Coronary artery (tissue), 2 donors: Measurements from ENCODE around the gene TTC31.

Experiments
- DNase-seq: peaks from one replicate; pipeline ENCODE4 v3.0.0-alpha.2; 2017; ENCODE audit warnings: low spot score
- H3K27ac ChIP-seq, 2 donors: fragments of 200-600 bp; sonication (generic); one replicate each; pipeline ENCODE4 v1.5.1; 2016 to 2019
- H3K4me3 ChIP-seq: fragments of 200-600 bp; sonication (generic); 2 replicates; pipeline ENCODE4 v1.5.1; 2016; ENCODE audit warnings: mild to moderate bottlenecking, moderate library complexity
- TF ChIP-seq, protein P1 (sequence below): fragments of 200-600 bp; sonication (generic); IDR thresholded peaks from one replicate; pipeline ENCODE4 v1.5.1; 2019; ENCODE audit warnings: antibody characterized with exemption

Gene TTC31

DNA sequence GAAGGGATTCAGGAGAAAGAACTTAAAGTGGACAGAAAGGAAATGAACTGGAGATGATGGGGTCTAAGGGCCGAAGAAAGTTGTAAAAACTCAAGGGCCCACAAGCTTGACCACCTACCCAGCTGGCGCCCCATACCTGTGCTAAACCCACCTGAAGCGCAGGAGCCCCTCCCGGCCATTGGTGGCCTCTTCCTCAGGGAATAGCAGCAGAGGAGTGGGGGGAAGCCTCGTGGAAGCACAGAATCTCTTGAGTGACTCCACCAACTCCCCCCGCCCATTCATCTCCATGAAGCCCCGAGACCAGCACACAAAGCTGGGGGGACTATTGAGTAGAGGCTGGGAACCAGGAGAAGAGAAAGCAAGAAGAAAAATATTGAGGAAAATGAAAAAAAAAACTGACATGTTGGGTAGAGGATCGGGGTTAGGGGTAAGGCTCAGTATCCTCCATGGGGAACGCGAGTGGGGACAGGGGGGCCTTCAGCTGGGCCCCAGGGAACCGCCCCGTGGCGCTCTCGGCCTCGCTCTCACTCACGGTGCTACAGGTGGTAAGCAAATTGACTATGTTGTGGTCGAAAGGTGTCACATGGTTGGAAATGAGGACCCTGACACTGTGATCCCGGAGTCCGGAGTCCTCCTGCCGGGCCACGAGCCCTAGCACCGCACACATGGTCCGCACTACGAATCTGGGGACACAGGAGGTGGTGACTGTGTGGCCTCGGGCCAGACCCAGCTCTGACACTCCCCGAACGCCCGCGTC lies 45.9 kb downstream of the TTC31 start:
- Histone ChIP-seq H3K27ac (peak overlapping the region; percentile 76 to 92), H3K4me3 (peak overlapping the region; percentile 94)
- no peak for DNase-seq
- TF ChIP-seq, protein P1, sequence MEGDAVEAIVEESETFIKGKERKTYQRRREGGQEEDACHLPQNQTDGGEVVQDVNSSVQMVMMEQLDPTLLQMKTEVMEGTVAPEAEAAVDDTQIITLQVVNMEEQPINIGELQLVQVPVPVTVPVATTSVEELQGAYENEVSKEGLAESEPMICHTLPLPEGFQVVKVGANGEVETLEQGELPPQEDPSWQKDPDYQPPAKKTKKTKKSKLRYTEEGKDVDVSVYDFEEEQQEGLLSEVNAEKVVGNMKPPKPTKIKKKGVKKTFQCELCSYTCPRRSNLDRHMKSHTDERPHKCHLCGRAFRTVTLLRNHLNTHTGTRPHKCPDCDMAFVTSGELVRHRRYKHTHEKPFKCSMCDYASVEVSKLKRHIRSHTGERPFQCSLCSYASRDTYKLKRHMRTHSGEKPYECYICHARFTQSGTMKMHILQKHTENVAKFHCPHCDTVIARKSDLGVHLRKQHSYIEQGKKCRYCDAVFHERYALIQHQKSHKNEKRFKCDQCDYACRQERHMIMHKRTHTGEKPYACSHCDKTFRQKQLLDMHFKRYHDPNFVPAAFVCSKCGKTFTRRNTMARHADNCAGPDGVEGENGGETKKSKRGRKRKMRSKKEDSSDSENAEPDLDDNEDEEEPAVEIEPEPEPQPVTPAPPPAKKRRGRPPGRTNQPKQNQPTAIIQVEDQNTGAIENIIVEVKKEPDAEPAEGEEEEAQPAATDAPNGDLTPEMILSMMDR: no peak

DNA sequence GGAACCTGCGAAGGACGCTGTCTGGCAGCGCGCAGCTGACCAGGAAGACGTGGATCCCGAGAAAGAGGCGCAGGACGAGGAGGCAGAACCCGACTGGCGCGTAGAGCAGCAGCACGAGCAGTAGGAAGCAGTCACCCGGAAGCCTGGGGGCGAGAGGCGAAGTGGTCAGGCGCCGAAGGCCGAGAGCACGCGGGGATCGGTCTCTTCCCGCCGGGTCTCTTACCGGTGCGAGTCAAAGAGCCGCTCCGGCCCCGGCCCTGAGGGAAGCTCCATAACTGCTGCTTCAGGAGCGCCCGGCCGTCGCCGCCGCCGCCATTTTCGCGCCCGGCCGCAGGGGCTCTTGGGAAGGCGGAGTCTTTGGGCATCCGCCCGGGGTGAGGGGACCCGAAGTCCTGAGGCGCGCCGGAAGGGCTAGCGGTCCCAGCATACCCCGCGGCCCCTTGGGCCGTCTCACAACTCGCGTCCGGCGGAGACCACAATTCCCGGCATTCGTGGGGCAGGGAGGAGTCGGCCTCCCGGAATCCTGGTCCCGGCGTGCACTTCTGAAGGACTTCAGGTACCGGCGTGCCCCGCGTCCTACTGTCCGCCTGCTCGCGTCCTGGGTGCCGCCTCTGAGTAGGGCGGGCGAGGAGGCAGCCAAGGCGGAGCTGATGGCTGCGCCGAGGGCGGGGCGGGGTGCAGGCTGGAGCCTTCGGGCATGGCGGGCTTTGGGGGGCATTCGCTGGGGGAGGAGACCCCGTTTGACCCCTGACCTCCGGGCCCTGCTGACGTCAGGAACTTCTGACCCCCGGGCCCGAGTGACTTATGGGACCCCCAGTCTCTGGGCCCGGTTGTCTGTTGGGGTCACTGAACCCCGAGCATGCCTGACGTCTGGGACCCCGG lies 46.7 kb downstream of the TTC31 start, which contains the start of the genes AUP1 and HTRA2:
Gene AUP1 (minus strand): TSS at position 350 of the 882 bp plus-strand sequence. CDS start 77 bp downstream, at position 273.
Gene HTRA2 (plus strand): TSS at position 577 of the 882 bp plus-strand sequence. CDS start 74 bp downstream, at position 651.
- TF ChIP-seq, protein P1: no peak
- H3K27ac ChIP-seq: peak within 1 kb of the TSS; percentile 83 to 92
- DNase-seq: peak; percentile 100
- H3K4me3 ChIP-seq: peak within 1 kb of the TSS; percentile 94

DNA sequence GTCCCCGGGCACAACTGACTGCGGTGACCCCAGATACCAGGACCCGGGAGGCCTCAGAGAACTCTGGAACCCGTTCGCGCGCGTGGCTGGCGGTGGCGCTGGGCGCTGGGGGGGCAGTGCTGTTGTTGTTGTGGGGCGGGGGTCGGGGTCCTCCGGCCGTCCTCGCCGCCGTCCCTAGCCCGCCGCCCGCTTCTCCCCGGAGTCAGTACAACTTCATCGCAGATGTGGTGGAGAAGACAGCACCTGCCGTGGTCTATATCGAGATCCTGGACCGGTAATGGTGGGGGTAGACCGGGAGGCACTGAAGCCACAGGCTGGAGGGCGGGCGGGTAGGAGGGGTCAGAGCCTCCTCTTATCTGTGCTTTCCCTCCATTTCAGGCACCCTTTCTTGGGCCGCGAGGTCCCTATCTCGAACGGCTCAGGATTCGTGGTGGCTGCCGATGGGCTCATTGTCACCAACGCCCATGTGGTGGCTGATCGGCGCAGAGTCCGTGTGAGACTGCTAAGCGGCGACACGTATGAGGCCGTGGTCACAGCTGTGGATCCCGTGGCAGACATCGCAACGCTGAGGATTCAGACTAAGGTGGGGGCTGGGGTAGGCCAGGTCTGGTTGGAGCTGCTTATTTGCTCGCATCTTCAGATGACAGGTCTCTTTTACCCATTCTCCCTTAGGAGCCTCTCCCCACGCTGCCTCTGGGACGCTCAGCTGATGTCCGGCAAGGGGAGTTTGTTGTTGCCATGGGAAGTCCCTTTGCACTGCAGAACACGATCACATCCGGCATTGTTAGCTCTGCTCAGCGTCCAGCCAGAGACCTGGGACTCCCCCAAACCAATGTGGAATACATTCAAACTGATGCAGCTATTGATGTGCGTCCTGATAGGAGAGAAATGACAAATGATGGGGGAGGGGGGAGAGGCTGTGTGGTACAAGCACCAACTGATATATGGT lies 47.6 kb downstream of the TTC31 start:
- Histone ChIP-seq H3K4me3 (peak overlapping the region; percentile 94), H3K27ac (peak overlapping the region; percentile 83 to 92)
- DNase-seq: no peak
- TF ChIP-seq, protein P1: no peak

DNA sequence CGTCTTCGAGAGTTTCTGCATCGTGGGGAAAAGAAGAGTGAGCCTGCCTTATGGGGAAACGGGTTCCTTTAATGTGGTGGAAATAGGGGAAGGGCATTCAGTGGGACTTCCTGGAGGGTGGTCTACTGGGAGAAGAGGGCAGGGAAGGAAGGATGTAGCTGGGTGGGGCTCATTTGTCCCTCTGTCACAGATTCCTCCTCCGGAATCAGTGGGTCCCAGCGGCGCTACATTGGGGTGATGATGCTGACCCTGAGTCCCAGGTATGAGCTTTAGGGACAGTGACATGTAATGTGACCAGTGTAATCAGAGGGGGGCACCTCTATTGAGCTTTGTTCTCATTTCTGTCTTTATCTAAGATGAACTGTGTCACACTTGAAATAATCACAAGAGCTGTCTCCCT lies 48.8 kb downstream of the TTC31 start:
- DNase-seq: no peak
- no peak overlapping the region for H3K4me3 ChIP-seq
- TF ChIP-seq, protein P1: no peak
- H3K27ac ChIP-seq: peak overlapping the region in 1 of 2 donors; percentile 24

DNA sequence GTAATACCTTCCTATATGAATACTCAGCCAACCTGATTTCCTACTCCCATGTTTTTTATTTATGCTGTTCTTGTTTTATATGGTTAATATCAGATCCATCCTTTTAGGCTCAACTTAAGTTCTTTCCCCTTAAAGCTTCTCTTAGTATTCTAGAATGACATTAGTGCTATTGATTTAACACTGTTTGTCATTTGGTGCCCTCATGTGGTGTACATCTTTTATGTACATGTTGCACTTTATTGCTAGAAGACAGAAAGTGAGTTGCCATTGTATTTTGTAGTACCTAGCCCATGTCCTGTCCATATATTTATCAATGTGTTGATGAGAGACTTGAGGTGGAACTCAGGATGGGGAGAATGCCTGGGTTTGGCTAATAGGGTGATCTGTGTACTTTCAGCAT lies 49.3 kb downstream of the TTC31 start:
- DNase-seq: no peak
- TF ChIP-seq, protein P1: no peak
- no peak overlapping the region for H3K4me3 ChIP-seq
- no peak overlapping the region for H3K27ac ChIP-seq

DNA sequence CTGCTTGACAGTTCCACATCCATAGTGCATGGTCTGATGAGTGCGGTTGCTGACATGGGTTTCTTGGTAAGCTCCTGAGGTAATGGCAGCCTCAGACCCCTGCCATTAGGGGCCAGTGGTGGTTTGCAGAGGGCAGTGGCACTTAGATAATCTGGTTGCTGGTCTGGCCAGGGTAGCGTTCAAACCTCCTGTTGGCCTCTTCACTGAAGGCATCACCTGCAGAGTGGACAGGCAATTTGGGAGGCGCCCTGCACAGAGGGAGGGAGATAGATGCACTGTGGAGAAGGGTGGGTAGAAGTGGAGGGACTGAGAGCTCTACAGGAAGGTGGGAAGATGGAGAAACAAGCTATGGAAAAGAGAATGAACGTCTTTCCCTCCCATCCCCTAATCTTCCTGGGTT lies 50.6 kb downstream of the TTC31 start:
- Histone ChIP-seq H3K4me3 (no peak overlapping the region), H3K27ac (no peak overlapping the region)
- TF ChIP-seq, protein P1: no peak
- DNase-seq: no peak
